Measurements from ENCODE around the gene L1TD1. TPM values are rescaled to one million over a fixed set of nuclear protein-coding genes. Genes with fewer than 3 reads are reported as not detected.
A peak's percentile ranks its signal among the peaks of the same experiment; 100 is the strongest.
"Not testable (repeated sequence)": the region's sequence is repeated elsewhere in the genome, so short reads cannot be mapped to it uniquely, and the experiment has no call there.

Gene L1TD1
- total RNA-seq: under 1 TPM in 2 of 5 experiments, not detected in 3; 0.11 to 0.44 TPM
- not detected for polyA plus RNA-seq
- not detected for total RNA-seq

GRCh38 chr1:62194651-62195544 is at the start of gene L1TD1:
Gene L1TD1 (plus strand): TSS chr1:62194849. CDS start chr1:62206629, 11,780 bp downstream.
- peak; percentile 45 for ATAC-seq

GRCh38 chr1:62159940-62160348 is 34.7 kb upstream of the L1TD1 start:
- Histone ChIP-seq H3K36me3 (ENCODE audit: control insufficient read depth in 2 of 3, insufficient read depth in 3 of 3, low read length in 3 of 3) (peaks cover 0 to 2% (median 0%) of the 10 kb centered on the region in 3 experiments), H3K4me3 (ENCODE audit: low read length) (no peak overlapping the region), H3K4me1 (ENCODE audit: control insufficient read depth in 2 of 2, insufficient read depth in 2 of 2, low read length in 2 of 2) (no peaks in the 10 kb centered on the region), H3K27me3 (ENCODE audit: control insufficient read depth in 2 of 2, insufficient read depth in 2 of 2, low read length in 2 of 2) (no peaks in the 10 kb centered on the region), H3K9me3 (ENCODE audit: control insufficient read depth in 2 of 3, low read length in 3 of 3) (no peaks in the 10 kb centered on the region), H3K27ac (ENCODE audit: low read depth, low read length) (no peak overlapping the region)
- ChIA-PET POLR2A (no interaction called here), CTCF (interaction anchor here (0.6 kb wide), 1 partner anchor 26 kb away, joined by 3 read pairs; no protein-coding TSS in a partner anchor)
- Mint-ChIP-seq H3K4me3 (no peak overlapping the region), H3K27ac (no peak overlapping the region), H3K36me3 (peaks cover 0 to 24% (median 9%) of the 10 kb centered on the region in 5 donors), H3K4me1 (no peaks in the 10 kb centered on the region), H3K9me3 (peaks cover 0 to 2% (median 0%) of the 10 kb centered on the region in 11 donors), H3K27me3 (no peaks in the 10 kb centered on the region)
- intact Hi-C loops (cut with micrococcal nuclease): no loop called here
- DNase-seq (no peak), ATAC-seq (no peak)

More at GRCh38 chr1:62194651-62195544, at the start of gene L1TD1:
- no peak for DNase-seq
- H3K36me3 Mint-ChIP-seq: peaks cover 0 to 6% (median 4%) of the 10 kb centered on the region in 5 donors
- POLR2A ChIA-PET: interaction anchor here (0.6 kb wide), 1 partner anchor 27 kb away, joined by 3 read pairs; no protein-coding TSS in a partner anchor
- H3K9me3 Mint-ChIP-seq: peaks cover 0 to 4% (median 0%) of the 10 kb centered on the region in 11 donors
- Histone ChIP-seq H3K9me3 (ENCODE audit: control insufficient read depth in 2 of 3, low read length in 3 of 3) (no peaks in the 10 kb centered on the region), H3K4me1 (ENCODE audit: control insufficient read depth in 2 of 2, insufficient read depth in 2 of 2, low read length in 2 of 2) (no peaks in the 10 kb centered on the region), H3K27ac (ENCODE audit: low read depth, low read length) (no peak within 1 kb of the TSS), H3K4me3 (ENCODE audit: low read length) (no peak within 1 kb of the TSS), H3K27me3 (ENCODE audit: control insufficient read depth in 2 of 2, insufficient read depth in 2 of 2, low read length in 2 of 2) (no peaks in the 10 kb centered on the region), H3K36me3 (ENCODE audit: control insufficient read depth in 2 of 3, insufficient read depth in 3 of 3, low read length in 3 of 3) (no peaks in the 10 kb centered on the region)
- H3K4me1 Mint-ChIP-seq: peaks cover 0 to 16% (median 8%) of the 10 kb centered on the region in 7 donors
- peak within 1 kb of the TSS in 4 of 10 donors; percentile 1 to 44 (median 33) for H3K4me3 Mint-ChIP-seq
- CTCF ChIA-PET: no interaction called here
- peaks cover 24 to 40% (median 32%) of the 10 kb centered on the region in 5 donors for H3K27me3 Mint-ChIP-seq
- H3K27ac Mint-ChIP-seq: no peak within 1 kb of the TSS
- intact Hi-C loops (cut with micrococcal nuclease): no loop called here

GRCh38 chr1:62161711-62162110 is 32.9 kb upstream of the L1TD1 start:
- Mint-ChIP-seq H3K4me1 (no peaks in the 10 kb centered on the region), H3K36me3 (peaks cover 0 to 22% (median 7%) of the 10 kb centered on the region in 5 donors), H3K9me3 (peaks cover 0 to 2% (median 0%) of the 10 kb centered on the region in 11 donors), H3K27ac (no peak overlapping the region), H3K27me3 (no peaks in the 10 kb centered on the region), H3K4me3 (no peak overlapping the region)
- Histone ChIP-seq H3K4me3 (ENCODE audit: low read length) (no peak overlapping the region), H3K27ac (ENCODE audit: low read depth, low read length) (no peak overlapping the region), H3K9me3 (ENCODE audit: control insufficient read depth in 2 of 3, low read length in 3 of 3) (no peaks in the 10 kb centered on the region), H3K36me3 (ENCODE audit: control insufficient read depth in 2 of 3, insufficient read depth in 3 of 3, low read length in 3 of 3) (peaks cover 0 to 2% (median 0%) of the 10 kb centered on the region in 3 experiments), H3K4me1 (ENCODE audit: control insufficient read depth in 2 of 2, insufficient read depth in 2 of 2, low read length in 2 of 2) (no peaks in the 10 kb centered on the region), H3K27me3 (ENCODE audit: control insufficient read depth in 2 of 2, insufficient read depth in 2 of 2, low read length in 2 of 2) (no peaks in the 10 kb centered on the region)
- ChIA-PET CTCF (no interaction called here), POLR2A (no interaction called here)
- intact Hi-C loops (cut with micrococcal nuclease): no loop called here
- ATAC-seq: no peak
- DNase-seq: no peak

- H3K27ac ChIP-seq (ENCODE audit: low read depth, low read length); H3K36me3 Mint-ChIP-seq; intact Hi-C loops (cut with micrococcal nuclease); H3K9me3 ChIP-seq (ENCODE audit: control insufficient read depth in 2 of 3, low read length in 3 of 3); DNase-seq; POLR2A ChIA-PET; H3K27me3 ChIP-seq (ENCODE audit: control insufficient read depth in 2 of 2, insufficient read depth in 2 of 2, low read length in 2 of 2); H3K4me1 Mint-ChIP-seq; H3K27ac Mint-ChIP-seq; H3K9me3 Mint-ChIP-seq; CTCF ChIA-PET; ATAC-seq; H3K36me3 ChIP-seq (ENCODE audit: control insufficient read depth in 2 of 3, insufficient read depth in 3 of 3, low read length in 3 of 3); H3K4me3 Mint-ChIP-seq; H3K4me1 ChIP-seq (ENCODE audit: control insufficient read depth in 2 of 2, insufficient read depth in 2 of 2, low read length in 2 of 2); H3K4me3 ChIP-seq (ENCODE audit: low read length): not testable (repeated sequence)
- H3K27me3 Mint-ChIP-seq: peaks cover 0 to 16% (median 5%) of the 10 kb centered on the region in 5 donors
Measured at GRCh38 chr1:62170380-62170779, 24.3 kb upstream of the L1TD1 start.

GRCh38 chr1:62175568-62176179 is 19.0 kb upstream of the L1TD1 start:
- Mint-ChIP-seq H3K4me1 (no peaks in the 10 kb centered on the region), H3K4me3 (no peak overlapping the region), H3K9me3 (no peaks in the 10 kb centered on the region), H3K36me3 (no peaks in the 10 kb centered on the region), H3K27me3 (peaks cover 0 to 16% (median 5%) of the 10 kb centered on the region in 5 donors), H3K27ac (no peak overlapping the region)
- DNase-seq: peak in 7 of 9 donors; percentile 15 to 57 (median 49)
- no peaks in the 10 kb centered on the region for H3K27me3 ChIP-seq (ENCODE audit: control insufficient read depth in 2 of 2, insufficient read depth in 2 of 2, low read length in 2 of 2)
- H3K9me3 ChIP-seq (ENCODE audit: control insufficient read depth in 2 of 3, low read length in 3 of 3): no peaks in the 10 kb centered on the region
- peak; percentile 46 for ATAC-seq
- H3K27ac ChIP-seq (ENCODE audit: low read depth, low read length): no peak overlapping the region
- POLR2A ChIA-PET: interaction anchor here (0.9 kb wide), 1 partner anchor 8 kb away, joined by 3 read pairs; no protein-coding TSS in a partner anchor
- H3K36me3 ChIP-seq (ENCODE audit: control insufficient read depth in 2 of 3, insufficient read depth in 3 of 3, low read length in 3 of 3): no peaks in the 10 kb centered on the region
- H3K4me3 ChIP-seq (ENCODE audit: low read length): no peak overlapping the region
- CTCF ChIA-PET: interaction anchor here (0.6 to 3.7 kb wide), 11 partner anchors 11 to 571 kb away, joined by 3 to 67 read pairs (median 3); no protein-coding TSS in a partner anchor
- intact Hi-C loops (cut with micrococcal nuclease): loop anchor here (1.0 kb wide), 3 partner anchors 97 to 571 kb away; no protein-coding TSS in a partner anchor
- H3K4me1 ChIP-seq (ENCODE audit: control insufficient read depth in 2 of 2, insufficient read depth in 2 of 2, low read length in 2 of 2): no peaks in the 10 kb centered on the region

GRCh38 chr1:62176597-62177312 is 17.9 kb upstream of the L1TD1 start:
- Histone ChIP-seq H3K4me1 (ENCODE audit: control insufficient read depth in 2 of 2, insufficient read depth in 2 of 2, low read length in 2 of 2) (no peaks in the 10 kb centered on the region), H3K4me3 (ENCODE audit: low read length) (no peak overlapping the region), H3K27me3 (ENCODE audit: control insufficient read depth in 2 of 2, insufficient read depth in 2 of 2, low read length in 2 of 2) (no peaks in the 10 kb centered on the region), H3K27ac (ENCODE audit: low read depth, low read length) (no peak overlapping the region), H3K9me3 (ENCODE audit: control insufficient read depth in 2 of 3, low read length in 3 of 3) (no peaks in the 10 kb centered on the region), H3K36me3 (ENCODE audit: control insufficient read depth in 2 of 3, insufficient read depth in 3 of 3, low read length in 3 of 3) (no peaks in the 10 kb centered on the region)
- Mint-ChIP-seq H3K9me3 (no peaks in the 10 kb centered on the region), H3K36me3 (no peaks in the 10 kb centered on the region), H3K4me1 (no peaks in the 10 kb centered on the region), H3K27ac (no peak overlapping the region), H3K4me3 (no peak overlapping the region), H3K27me3 (peaks cover 0 to 11% (median 2%) of the 10 kb centered on the region in 5 donors)
- ChIA-PET POLR2A (no interaction called here), CTCF (interaction anchor here (0.7 to 3.7 kb wide), 4 partner anchors 10 to 570 kb away, joined by 3 to 67 read pairs (median 8); no protein-coding TSS in a partner anchor)
- no peak for DNase-seq
- no peak for ATAC-seq
- intact Hi-C loops (cut with micrococcal nuclease): no loop called here
